GM18907 (cell line): ENCODE results near the gene HOXC5.

ENCODE experiments used
- ATAC-seq: cut with Tn5 transposase; IDR thresholded peaks from one replicate; pipeline ENCODE4 v1.9.1; 2021; ENCODE audit warnings: mild to moderate bottlenecking, moderate library complexity; ENCODE audit not compliant: unreplicated experiment

The HOXC5 gene

DNA sequence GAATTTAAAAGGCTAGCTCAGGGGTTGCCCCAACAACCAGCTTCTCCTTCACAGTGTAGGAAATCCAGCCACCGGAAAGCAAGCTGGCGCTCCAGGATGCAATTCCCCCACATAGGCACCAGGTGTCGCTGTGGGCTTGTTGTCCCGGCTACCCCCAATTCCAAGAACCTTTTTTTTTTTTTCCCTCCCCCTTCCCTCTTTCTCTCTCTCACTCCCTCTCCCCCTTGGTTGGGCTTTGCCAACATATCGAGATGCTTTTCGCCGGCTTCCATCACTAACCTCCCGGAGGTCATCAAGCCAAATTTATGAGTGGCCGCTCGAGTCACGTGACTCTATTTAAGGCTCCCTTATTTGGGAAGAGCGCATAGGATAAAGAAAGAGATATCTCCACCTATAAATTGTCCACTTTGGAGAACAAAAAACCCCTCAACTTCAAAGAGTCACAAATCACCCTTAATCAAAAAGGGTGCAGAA lies at the start of gene HOXC5:
TSS of gene HOXC5 (plus strand) at position 424 of the 474 bp plus-strand sequence. CDS start 73 bp downstream, outside the sequence.
- no peak for ATAC-seq

- ATAC-seq, result no peak
Observed at GRCh38 chr12:53983568-53983949, 49.3 kb upstream of the HOXC5 start.

DNA sequence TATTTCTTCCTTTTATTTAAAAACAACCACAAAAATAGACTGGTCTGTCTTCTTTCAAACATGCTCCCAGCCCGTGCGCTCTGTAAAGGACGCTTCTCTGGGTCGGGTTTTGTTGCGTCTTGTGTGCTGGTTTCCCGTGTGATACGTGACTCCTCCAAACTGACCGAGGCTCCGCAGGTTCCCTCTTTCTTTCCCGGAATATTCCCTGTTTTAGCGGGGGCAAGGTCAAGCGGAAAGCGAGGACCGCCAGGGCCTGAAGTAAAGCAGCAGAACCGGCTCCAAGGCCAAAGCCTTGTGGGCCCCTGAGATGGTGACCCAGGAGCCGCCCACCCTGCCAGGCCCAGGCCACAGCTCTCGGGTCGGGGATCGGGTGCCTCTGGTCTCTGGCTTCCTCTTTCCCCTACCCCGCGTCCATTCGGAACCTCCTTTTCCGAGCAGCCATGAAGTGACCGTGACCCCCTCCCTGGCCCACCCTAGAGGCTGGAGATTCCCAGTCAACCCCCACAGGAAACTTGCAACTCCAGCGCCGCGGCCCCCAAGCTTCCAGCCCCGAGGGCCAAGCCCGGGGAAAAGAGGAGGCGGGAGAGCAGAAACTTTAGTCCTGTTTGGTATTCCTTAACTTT lies 48.8 kb upstream of the HOXC5 start:
- no peak for ATAC-seq

GRCh38 chr12:53984901-53985691 lies 47.8 kb upstream of the HOXC5 start, which contains the start of gene HOXC10:
Gene HOXC10 (plus strand): TSS chr12:53985146. CDS start chr12:53985260, 114 bp downstream.
- no peak for ATAC-seq

GRCh38 chr12:53985692-53985993 lies 47.2 kb upstream of the HOXC5 start:
- ATAC-seq, result no peak

- ATAC-seq, result no peak
Observed at GRCh38 chr12:53985994-53986685, 46.7 kb upstream of the HOXC5 start.

DNA sequence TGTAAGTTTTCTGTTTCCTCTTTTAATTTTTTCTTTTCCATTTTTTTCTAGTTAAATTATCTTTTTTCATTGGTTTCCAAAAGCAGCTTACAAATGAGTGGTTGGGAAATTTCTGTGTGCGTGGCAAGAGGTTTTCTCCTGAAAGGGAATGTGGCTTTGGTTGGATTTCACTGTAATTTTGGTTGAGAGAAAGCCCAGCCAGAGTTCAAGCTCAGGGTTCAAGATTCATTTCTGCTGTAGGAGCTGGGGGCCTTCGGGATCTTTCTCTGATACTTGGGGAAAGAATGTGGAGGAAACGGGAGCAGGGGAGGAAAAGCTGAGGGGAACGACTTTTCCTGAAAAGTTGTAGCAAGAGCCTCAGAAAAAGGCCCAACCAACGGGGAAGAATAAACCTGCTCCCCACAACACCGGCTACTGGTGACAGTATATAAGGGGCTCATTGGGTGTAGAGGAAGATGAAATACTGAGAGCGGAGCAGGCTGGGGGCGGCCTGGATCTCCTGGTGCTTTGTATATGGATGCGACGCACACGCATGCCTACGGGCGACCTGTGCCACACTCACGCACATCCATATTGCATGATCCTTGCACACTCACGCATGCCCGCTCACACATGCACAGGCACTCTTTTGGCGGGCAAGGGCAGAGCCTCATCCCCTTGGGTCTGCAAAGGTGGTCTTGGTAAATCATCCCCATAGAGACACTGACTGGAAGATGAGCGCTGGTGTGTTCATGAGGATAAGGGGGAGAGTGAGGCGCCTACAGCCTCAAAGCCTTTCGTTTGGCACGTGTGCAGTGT lies 46.0 kb upstream of the HOXC5 start:
- no peak for ATAC-seq

- ATAC-seq, result no peak
Observed at GRCh38 chr12:53987787-53988230, 45.0 kb upstream of the HOXC5 start.

DNA sequence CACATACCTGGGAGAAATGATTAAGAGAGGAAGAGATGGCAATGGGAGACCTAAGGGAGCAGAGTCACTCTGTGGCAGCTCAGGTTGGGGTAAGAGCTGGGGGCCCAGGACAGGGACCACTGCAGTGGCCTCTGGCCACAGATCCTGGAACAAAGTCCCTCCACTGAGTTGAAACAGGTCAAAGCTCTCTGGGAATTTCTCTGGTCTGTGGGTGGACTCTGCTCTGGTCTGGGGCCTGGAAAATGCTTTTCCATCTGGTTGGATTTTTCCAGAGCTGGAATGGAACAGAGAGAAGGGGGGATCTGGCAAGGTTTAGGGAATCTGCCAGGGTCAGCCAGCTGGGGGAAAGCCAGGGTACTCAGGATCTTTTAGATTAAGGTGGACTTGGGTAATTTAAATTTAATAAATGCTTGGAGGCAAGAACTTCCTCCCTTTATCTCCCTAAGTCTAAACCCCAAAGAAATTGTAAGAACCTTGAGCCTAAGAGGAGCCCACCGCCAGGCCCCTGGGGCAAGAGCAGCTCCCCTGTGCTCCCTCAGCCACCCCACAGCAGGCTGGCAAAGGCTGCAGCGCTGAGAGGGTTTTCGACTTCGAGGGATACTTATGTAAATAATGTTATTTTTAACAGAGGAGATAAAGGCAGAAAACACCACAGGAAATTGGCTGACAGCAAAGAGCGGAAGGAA lies 44.2 kb upstream of the HOXC5 start:
- no peak for ATAC-seq

DNA sequence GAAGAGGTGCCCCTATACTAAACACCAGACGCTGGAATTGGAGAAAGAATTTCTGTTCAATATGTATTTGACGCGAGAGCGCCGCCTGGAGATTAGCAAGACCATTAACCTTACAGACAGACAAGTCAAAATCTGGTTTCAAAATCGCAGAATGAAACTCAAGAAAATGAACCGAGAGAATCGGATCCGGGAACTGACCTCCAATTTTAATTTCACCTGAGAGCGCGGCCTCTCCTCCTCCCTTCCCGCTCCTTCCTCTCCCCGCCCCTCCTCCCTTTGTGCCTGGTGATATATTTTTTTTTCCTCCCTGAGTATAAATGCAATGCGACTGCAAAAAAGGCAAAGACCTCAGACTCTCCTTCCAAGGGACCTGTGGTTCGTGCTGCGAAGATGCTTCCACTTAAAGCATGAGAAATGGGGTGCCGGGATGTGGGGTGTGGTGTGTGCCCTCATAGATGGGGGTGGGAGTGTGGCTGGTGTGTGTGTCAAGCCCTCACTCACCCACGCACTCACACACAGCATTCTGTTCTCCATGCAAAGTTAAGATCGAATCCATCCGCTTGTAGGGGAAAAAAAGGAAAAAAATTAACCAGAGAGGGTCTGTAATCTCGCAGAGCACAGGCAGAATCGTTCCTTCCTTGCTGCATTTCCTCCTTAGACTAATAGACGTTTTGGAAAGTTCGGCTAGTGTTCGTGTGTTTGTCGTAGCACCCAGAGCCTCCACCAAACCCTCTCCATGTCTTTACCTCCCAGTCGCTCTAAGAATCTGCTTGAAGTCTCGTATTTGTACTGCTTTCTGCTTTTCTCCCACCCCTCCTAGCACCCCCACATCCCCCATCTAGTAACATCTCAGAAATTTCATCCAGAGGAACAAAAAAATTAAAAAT lies 43.4 kb upstream of the HOXC5 start:
- ATAC-seq, result no peak

DNA sequence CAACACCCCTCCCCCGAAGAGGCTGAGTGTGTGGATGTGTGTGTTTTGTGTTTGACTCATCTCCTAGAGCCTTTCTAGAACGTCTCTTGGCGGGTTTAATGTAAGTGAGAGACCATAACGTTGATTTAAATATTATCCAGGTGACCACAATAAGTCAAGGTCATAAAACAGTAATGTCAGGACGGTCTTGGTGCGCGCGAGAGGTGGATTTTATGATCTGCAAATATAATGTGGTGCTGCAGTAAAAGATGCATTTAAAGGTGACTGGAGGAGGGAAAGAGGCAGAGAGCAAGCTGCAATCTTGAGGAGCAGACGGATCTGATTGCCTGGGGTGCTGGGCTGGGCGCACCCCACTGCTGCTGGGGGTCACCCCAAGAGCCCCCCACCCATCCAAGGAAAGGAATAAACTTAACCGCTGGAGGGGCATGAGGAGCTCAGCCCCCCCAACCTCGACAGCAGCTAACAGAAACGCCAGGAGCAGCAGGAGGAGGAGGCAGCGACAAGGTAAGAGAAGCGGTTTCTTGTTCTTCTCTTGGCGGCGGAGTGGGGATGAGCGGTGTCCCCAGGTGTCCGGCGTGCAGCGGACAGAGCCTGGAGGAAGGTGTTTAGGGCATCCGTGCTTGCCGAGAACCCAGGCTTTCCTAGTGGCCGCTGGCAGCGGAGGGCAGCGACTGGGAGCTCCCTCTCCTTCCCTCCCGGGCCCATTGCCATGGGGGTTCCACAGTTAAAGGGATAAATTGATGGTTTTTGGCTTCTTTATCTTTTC lies 42.4 kb upstream of the HOXC5 start:
- no peak for ATAC-seq

DNA sequence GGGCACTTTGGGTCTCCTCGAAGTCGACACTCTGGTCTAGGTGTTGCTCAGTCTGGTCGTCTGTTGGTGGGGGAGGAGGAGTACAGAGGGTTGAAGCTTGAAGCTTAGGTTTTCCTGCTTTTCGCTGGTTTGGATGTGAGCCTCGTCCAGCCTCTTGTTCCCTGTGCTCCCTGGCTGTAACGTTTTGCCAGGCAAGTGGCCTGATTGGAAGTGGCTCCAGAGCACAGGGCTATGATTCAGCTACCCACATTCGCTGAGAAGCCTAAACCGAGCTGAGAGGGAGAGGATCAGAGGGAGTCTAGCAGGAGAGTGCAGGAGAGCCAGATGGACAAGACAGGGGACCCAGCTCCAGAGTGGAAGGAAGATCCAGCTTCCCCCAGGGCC lies 41.8 kb upstream of the HOXC5 start:
- ATAC-seq, result no peak

DNA sequence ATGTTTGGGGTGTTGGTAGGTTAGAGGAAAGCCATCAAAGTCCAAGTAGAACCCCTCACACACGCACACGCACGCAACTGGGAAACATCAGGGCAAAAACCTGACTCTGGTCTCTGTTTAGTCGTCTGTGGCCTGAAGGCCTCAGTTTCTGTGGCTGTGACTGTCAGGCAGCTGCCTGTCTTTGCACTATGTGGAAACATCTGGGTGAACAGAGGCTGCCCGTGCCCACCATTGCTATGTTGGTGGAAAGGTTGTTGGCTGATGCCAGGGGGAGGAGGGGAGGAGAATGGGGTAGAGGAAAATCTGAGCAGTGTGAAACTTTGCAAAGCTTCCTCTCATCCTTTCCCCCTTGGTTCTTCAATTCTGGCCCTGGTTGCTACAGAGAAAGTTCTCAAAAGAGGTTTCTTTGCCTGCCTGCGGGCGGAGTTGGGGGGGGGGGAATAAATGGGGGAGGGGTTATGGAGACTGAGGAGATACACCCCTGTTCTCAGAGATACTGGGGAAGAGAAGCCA lies 40.4 kb upstream of the HOXC5 start:
- no peak for ATAC-seq

GRCh38 chr12:53993162-53994008 lies 39.5 kb upstream of the HOXC5 start:
- no peak for ATAC-seq

- ATAC-seq, result no peak
Observed at GRCh38 chr12:53994009-53994263, 38.9 kb upstream of the HOXC5 start.

DNA sequence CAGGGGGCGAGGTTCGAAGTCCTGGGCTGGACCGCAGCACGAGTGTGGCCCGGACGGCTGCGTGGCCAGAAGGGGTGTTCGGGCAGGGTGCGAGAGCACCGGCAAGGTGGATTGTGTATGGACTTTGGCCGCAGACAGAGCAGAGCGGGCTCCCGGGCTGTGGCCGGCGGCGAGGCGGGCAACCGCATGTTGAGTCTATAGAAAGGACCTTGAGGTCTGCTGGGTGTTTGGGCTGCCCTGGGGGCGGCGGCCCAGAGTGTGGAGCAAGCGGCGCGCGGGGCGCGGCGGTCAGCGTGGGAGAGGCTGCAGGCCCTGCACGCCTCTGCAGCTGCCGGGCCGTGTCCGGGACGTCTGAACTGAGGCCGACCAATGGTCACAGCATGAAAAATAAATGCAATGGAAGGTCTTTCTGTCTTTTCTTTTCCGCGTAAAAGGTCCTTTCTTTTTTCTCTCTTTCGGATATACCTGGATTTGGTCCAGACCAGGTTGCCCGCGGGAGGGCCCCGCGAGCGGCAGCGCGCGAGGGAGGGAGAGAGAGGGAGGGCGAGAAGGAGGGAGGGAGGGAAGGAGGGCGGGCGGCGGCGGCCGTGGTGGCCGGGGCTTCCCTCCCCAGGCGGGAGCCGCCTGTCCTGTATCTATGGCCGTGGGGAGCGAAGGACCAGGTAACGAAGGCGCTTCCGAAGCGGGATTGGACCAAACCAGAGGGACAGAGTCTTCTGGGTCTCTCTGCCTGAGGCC lies 38.4 kb upstream of the HOXC5 start:
- no peak for ATAC-seq

GRCh38 chr12:53995002-53995377 lies 37.9 kb upstream of the HOXC5 start:
- ATAC-seq, result no peak
